GM12878 (cell line): Measurements from ENCODE around the gene BMPR2. TPM values are rescaled to one million over a fixed set of nuclear protein-coding genes. Genes with fewer than 3 reads are reported as not detected.

Experiments used
- ATAC-seq: fragments of 200-7000 bp; cut with Tn5 transposase; 3 replicates; pipeline ENCODE4 v1.9.1; 2020; ENCODE audit warnings: mild to moderate bottlenecking, moderate library complexity
- BruUV-seq: library from RNA; stranded (reverse); fragments of 400-500 nt; replicated peaks from 2 replicates; lab custom pipeline; 2021; lab: Mats Ljungman, UMichigan
- CTCF ChIA-PET: fragments of 300-600 bp; sonication (Branson Sonifier 250); formaldehyde crosslinking; extraction: SDS; loops from one replicate; lab custom pipeline; 2021; ENCODE audit warnings: inconsistent platforms; lab: Yijun Ruan, JAX
- POLR2A ChIA-PET: fragments of 350-600 bp; formaldehyde crosslinking; extraction: SDS; loops from one replicate; lab custom pipeline; 2021; ENCODE audit warnings: inconsistent platforms; lab: Charles Lee
- RAD21 ChIA-PET: fragments of 300-600 bp; sonication (Branson Sonifier 250); formaldehyde crosslinking; loops from one replicate; lab custom pipeline; 2023; ENCODE audit warnings: antibody characterized with exemption; ENCODE audit not compliant: unreplicated experiment; lab: Charles Lee
- SMC1A ChIA-PET: fragments of 300-600 bp; sonication (Branson Sonifier 250); formaldehyde crosslinking; loops from one replicate; lab custom pipeline; 2023; ENCODE audit not compliant: unreplicated experiment, uncharacterized antibody; lab: Charles Lee
- DNase-seq: peaks from one replicate; pipeline ENCODE4 v3.0.0-alpha.2; 2011; ENCODE audit warnings: low read depth, low spot score
- FAIRE-seq: peaks from 3 replicates; lab custom pipeline; 2011; peaks lifted over from hg19 to GRCh38; lab: Jason Lieb, UNC
- H2AFZ ChIP-seq: 2 replicates; pipeline ENCODE4 v1.6.0; 2011; ENCODE audit warnings: low read depth, low read length, control low read depth; ENCODE audit not compliant: control insufficient read depth
- H3K27ac ChIP-seq: 2 replicates; pipeline ENCODE4 v1.5.1; 2011; ENCODE audit warnings: control low read depth; ENCODE audit not compliant: control insufficient read depth, insufficient read depth
- H3K27me3 ChIP-seq, 2 experiments: replicated peaks in 1 of 2; 2 replicates each; pipeline versions ENCODE4 v1.6.0 to v1.6.1; 2011; ENCODE audit warnings: low read length in 1 of 2; ENCODE audit not compliant: control insufficient read depth in 2 of 2, insufficient read depth in 2 of 2
- H3K36me3 ChIP-seq, 2 experiments: 2 replicates each; pipeline ENCODE4 v1.5.1; 2011; ENCODE audit warnings: low read length in 1 of 2; ENCODE audit not compliant: control insufficient read depth in 2 of 2, insufficient read depth in 2 of 2
- H3K4me1 ChIP-seq: 2 replicates; pipeline ENCODE4 v1.6.1; 2011; ENCODE audit warnings: mild to moderate bottlenecking, low read length, moderate library complexity, mixed read lengths; ENCODE audit not compliant: control insufficient read depth, insufficient read depth
- H3K4me2 ChIP-seq: 2 replicates; pipeline ENCODE4 v1.6.0; 2011; ENCODE audit warnings: control low read depth; ENCODE audit not compliant: control insufficient read depth, insufficient read depth
- H3K4me3 ChIP-seq: fragments of 200-600 bp; sonication (generic); 2 replicates; pipeline ENCODE4 v1.5.1; 2016
- H3K79me2 ChIP-seq: 2 replicates; pipeline ENCODE4 v1.6.0; 2011; ENCODE audit warnings: low read length; ENCODE audit not compliant: control insufficient read depth, insufficient read depth
- H3K9ac ChIP-seq: 2 replicates; pipeline ENCODE4 v1.8.0; 2011; ENCODE audit warnings: low read length, control low read depth, mixed read lengths; ENCODE audit not compliant: control insufficient read depth, insufficient read depth
- H3K9me3 ChIP-seq: replicated peaks from 3 replicates; pipeline ENCODE4 v1.5.1; 2011; ENCODE audit warnings: mild to moderate bottlenecking, low read length; ENCODE audit not compliant: control insufficient read depth, insufficient read depth
- H4K20me1 ChIP-seq: 2 replicates; pipeline ENCODE4 v1.6.0; 2011; ENCODE audit not compliant: control insufficient read depth, insufficient read depth
- ASH2L ChIP-seq: fragments of 300-600, 200-600 bp; sonication (generic); IDR thresholded peaks from 2 replicates; pipeline ENCODE4 v1.6.1; 2017; ENCODE audit warnings: low read depth, mild to moderate bottlenecking, borderline replicate concordance
- DPF2 ChIP-seq: fragments of 450-650 bp; IDR thresholded peaks from 2 replicates; pipeline ENCODE4 v1.6.1; 2017; ENCODE audit warnings: mild to moderate bottlenecking
- HSF1 ChIP-seq: fragments of 150-350 bp; IDR thresholded peaks from 2 replicates; pipeline ENCODE4 v1.6.1; 2014; ENCODE audit warnings: mild to moderate bottlenecking, low read depth, low read length
- MTA2 ChIP-seq: fragments of 450-650 bp; IDR thresholded peaks from 2 replicates; pipeline ENCODE4 v1.6.1; 2016; ENCODE audit warnings: low read depth, mild to moderate bottlenecking, moderate library complexity
- MTA3 ChIP-seq: IDR thresholded peaks from 2 replicates; pipeline ENCODE4 v1.6.1; 2012; ENCODE audit warnings: low read length, inconsistent platforms, borderline replicate concordance
- NFYA ChIP-seq: IDR thresholded peaks from 2 replicates; pipeline ENCODE4 v1.6.1; 2011; ENCODE audit warnings: low read depth, mild to moderate bottlenecking, low read length, improper control_type of control experiment, borderline replicate concordance
- POU2F2 ChIP-seq: IDR thresholded peaks from 3 replicates; pipeline ENCODE4 v1.6.1; 2011; ENCODE audit warnings: low read depth, mild to moderate bottlenecking, low read length, borderline replicate concordance
- SKIL ChIP-seq: fragments of 450-650 bp; IDR thresholded peaks from 2 replicates; pipeline ENCODE4 v1.6.1; 2017; ENCODE audit warnings: mild to moderate bottlenecking, low read depth, inconsistent platforms; ENCODE audit not compliant: poor library complexity, severe bottlenecking
- SPI1 ChIP-seq: IDR thresholded peaks from 2 replicates; pipeline ENCODE4 v1.6.1; 2011; ENCODE audit warnings: low read depth, mild to moderate bottlenecking, low read length, moderate library complexity, borderline replicate concordance; ENCODE audit not compliant: insufficient read depth
- USF1 ChIP-seq: IDR thresholded peaks from 2 replicates; pipeline ENCODE4 v1.6.1; 2011; ENCODE audit warnings: borderline replicate concordance, low read depth, mild to moderate bottlenecking, moderate library complexity, mixed read lengths, low read length; ENCODE audit not compliant: insufficient read depth; ENCODE audit errors: extremely low read length
- YBX1 ChIP-seq: fragments of 450-650 bp; IDR thresholded peaks from 2 replicates; pipeline ENCODE4 v1.6.1; 2016; ENCODE audit warnings: antibody characterized with exemption
- ZBTB40 ChIP-seq: fragments of 450-650 bp; IDR thresholded peaks from 2 replicates; pipeline ENCODE4 v1.6.1; 2016; ENCODE audit warnings: mild to moderate bottlenecking, moderate library complexity, borderline replicate concordance
- ZNF207 ChIP-seq: fragments of 450-650 bp; IDR thresholded peaks from 2 replicates; pipeline ENCODE4 v1.6.1; 2014; ENCODE audit warnings: antibody characterized with exemption, mild to moderate bottlenecking, borderline replicate concordance
- ZSCAN29 ChIP-seq: fragments of 450-650 bp; IDR thresholded peaks from 2 replicates; pipeline ENCODE4 v1.6.1; 2017; ENCODE audit warnings: mild to moderate bottlenecking, moderate library complexity
- WGBS: methylation state at CpG from one replicate; pipeline ENCODE4 v1.1.6; 2016; ENCODE audit warnings: low lambda C conversion rate; ENCODE audit not compliant: insufficient replicate concordance, insufficient coverage; ENCODE audit errors: missing lambda C conversion rate; 5-methylcytosine and 5-hydroxymethylcytosine counted together
- in situ Hi-C: fragments of 300-500 bp; cut with MboI; formaldehyde crosslinking; loops from 9 replicates; pipeline ENCODE4 v1.14.3; 2018; ENCODE audit warnings: mixed read lengths
- intact Hi-C: fragments of 100-400 bp; cut with micrococcal nuclease; formaldehyde crosslinking; loops from one replicate; pipeline ENCODE4 v1.14.2; 2022; ENCODE audit not compliant: unreplicated experiment
- polyA plus RNA-seq, 11 experiments: library from polyadenylated mRNA; depleted of rRNA in 4 of 11; unstranded in 6 of 11; stranded (reverse) in 5 of 11; fragments of >200 nt; fragmentation: Nextera tagmentation in 4 of 11; fragmentation: Illumina TruSeq in 1 of 11; extraction: Ambion mirVana in 4 of 11; extraction: Trizol in 1 of 11; gene quantifications; 1 replicate in 1 of 11; 2 replicates in 10 of 11; pipeline versions ENCODE4 v1.2.1 to v1.2.3, GENCODE V29; 2011 to 2016; ENCODE audit warnings: inconsistent platforms in 2 of 11, missing spikeins in 2 of 11, low read depth in 1 of 11
- total RNA-seq, 4 experiments: library from RNA; depleted of rRNA in 3 of 4; stranded (reverse); fragments of >200 nt in 3 of 4; fragmentation: Illumina TruSeq in 1 of 4; extraction: Trizol in 1 of 4; gene quantifications; 2 replicates each; pipeline versions ENCODE4 v1.2.1 to v1.2.3, GENCODE V29; 2013 to 2021

Gene BMPR2
- total and polyA plus RNA-seq, 10 of the 15 experiments (the other 5 are each of a cell fraction or from before 2014, with no cell fraction given): 2.4 to 33.0 (median 7.1) TPM

- TF ChIP-seq HSF1 (no peak), MTA2 (no peak)
Observed at GRCh38 chr2:202490479-202490878, 114.4 kb downstream of the BMPR2 start (continued).

- no peak overlapping the region for H3K4me2 ChIP-seq
- no TSS peak for BruUV-seq
- H3K9me3 ChIP-seq: no peaks in the 10 kb centered on the region
- FAIRE-seq: no peak
- CTCF ChIA-PET: no interaction called here
- no peaks in the 10 kb centered on the region for H3K4me1 ChIP-seq
- SMC1A ChIA-PET: interaction anchor here (0.7 kb wide), 1 partner anchor 14 kb away, joined by 3 read pairs; no protein-coding TSS in a partner anchor
- DNase-seq: no peak
- in situ Hi-C loops (no loop called here), intact Hi-C loops (no loop called here)
- H2AFZ ChIP-seq: no peak overlapping the region
- no peak for ATAC-seq
- no peak overlapping the region for H3K27ac ChIP-seq
- WGBS: 73% methylated on average over 4 of the region's 4 CpGs
- no peak overlapping the region for H3K4me3 ChIP-seq
- RAD21 ChIA-PET: no interaction called here
- H3K79me2 ChIP-seq: no peaks in the 10 kb centered on the region
- no peaks in the 10 kb centered on the region; a peak in 1 of 4 replicates for H3K36me3 ChIP-seq
- no peaks in the 10 kb centered on the region for H4K20me1 ChIP-seq
- H3K9ac ChIP-seq: no peak overlapping the region
- H3K27me3 ChIP-seq: no peaks in the 10 kb centered on the region
- POLR2A ChIA-PET: interaction anchor here (0.6 kb wide), 1 partner anchor 81 kb away, joined by 4 read pairs; no protein-coding TSS in a partner anchor
- TF ChIP-seq DPF2 (no peak), SKIL (no peak), SPI1 (no peak), ZSCAN29 (no peak), ASH2L (no peak), USF1 (no peak), ZNF207 (no peak), POU2F2 (no peak), MTA3 (no peak), ZBTB40 (no peak), NFYA (no peak), YBX1 (no peak)
Observed at GRCh38 chr2:202491514-202491913, 115.4 kb downstream of the BMPR2 start.
